ENCODE results near the gene SGCA. TPM values are rescaled to one million over a fixed set of nuclear protein-coding genes. Genes with fewer than 3 reads are reported as not detected.

SGCA gene
- total and polyA plus RNA-seq, 2 of the 13 experiments (the other 11 are each of a cell fraction or from before 2014, with no cell fraction given): not detected

GRCh38 chr17:50117202-50118051 is 48.4 kb upstream of the SGCA start (continued):
- TF ChIP-seq TCF7L2 (IDR thresholded peaks at IDR 0.05; ENCODE audit: low read depth, low read length) (no peak), IKZF4 (CRISPR knock-in tag; IDR thresholded peaks at IDR 0.05; ENCODE audit: borderline replicate concordance, low read depth, not compliant biosample characterization) (peak; percentile 82), ERF (CRISPR knock-in tag; IDR thresholded peaks at IDR 0.05) (peak; percentile 47; the same call in 1 of the 2 replicates), CREM (IDR thresholded peaks at IDR 0.05) (no peak), CREM (CRISPR knock-in tag; IDR thresholded peaks at IDR 0.05) (no peak), HES4 (CRISPR knock-in tag; IDR thresholded peaks at IDR 0.05; ENCODE audit: borderline replicate concordance) (no peak), MLX (CRISPR knock-in tag; IDR thresholded peaks at IDR 0.05) (no peak), MXD3 (CRISPR knock-in tag; IDR thresholded peaks at IDR 0.05) (0 out of 2 replicates have a peak, but pooled peaks have one; percentile 66), SNRNP70 (IDR thresholded peaks at IDR 0.05; ENCODE audit: low read depth, low read length) (no peak), DNMT1 (CRISPR knock-in tag; IDR thresholded peaks at IDR 0.05) (peak; percentile 62; the same call in 1 of the 2 replicates), ZKSCAN1 (IDR thresholded peaks at IDR 0.05; ENCODE audit: low read length) (peak; percentile 95), RELA (CRISPR knock-in tag; IDR thresholded peaks at IDR 0.05) (peak; percentile 58; the same call in 1 of the 2 replicates), ZSCAN30 (CRISPR knock-in tag; IDR thresholded peaks at IDR 0.05) (no peak), NKX3-1 (CRISPR knock-in tag; IDR thresholded peaks at IDR 0.05) (no peak), ZNF850 (CRISPR knock-in tag; conservative IDR thresholded peaks at IDR 0.05) (no peak)
- TF ChIP-seq, protein P1, sequence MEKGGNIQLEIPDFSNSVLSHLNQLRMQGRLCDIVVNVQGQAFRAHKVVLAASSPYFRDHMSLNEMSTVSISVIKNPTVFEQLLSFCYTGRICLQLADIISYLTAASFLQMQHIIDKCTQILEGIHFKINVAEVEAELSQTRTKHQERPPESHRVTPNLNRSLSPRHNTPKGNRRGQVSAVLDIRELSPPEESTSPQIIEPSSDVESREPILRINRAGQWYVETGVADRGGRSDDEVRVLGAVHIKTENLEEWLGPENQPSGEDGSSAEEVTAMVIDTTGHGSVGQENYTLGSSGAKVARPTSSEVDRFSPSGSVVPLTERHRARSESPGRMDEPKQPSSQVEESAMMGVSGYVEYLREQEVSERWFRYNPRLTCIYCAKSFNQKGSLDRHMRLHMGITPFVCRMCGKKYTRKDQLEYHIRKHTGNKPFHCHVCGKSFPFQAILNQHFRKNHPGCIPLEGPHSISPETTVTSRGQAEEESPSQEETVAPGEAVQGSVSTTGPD (CRISPR knock-in tag; IDR thresholded peaks at IDR 0.05): no peak
- TF ChIP-seq, protein P2, sequence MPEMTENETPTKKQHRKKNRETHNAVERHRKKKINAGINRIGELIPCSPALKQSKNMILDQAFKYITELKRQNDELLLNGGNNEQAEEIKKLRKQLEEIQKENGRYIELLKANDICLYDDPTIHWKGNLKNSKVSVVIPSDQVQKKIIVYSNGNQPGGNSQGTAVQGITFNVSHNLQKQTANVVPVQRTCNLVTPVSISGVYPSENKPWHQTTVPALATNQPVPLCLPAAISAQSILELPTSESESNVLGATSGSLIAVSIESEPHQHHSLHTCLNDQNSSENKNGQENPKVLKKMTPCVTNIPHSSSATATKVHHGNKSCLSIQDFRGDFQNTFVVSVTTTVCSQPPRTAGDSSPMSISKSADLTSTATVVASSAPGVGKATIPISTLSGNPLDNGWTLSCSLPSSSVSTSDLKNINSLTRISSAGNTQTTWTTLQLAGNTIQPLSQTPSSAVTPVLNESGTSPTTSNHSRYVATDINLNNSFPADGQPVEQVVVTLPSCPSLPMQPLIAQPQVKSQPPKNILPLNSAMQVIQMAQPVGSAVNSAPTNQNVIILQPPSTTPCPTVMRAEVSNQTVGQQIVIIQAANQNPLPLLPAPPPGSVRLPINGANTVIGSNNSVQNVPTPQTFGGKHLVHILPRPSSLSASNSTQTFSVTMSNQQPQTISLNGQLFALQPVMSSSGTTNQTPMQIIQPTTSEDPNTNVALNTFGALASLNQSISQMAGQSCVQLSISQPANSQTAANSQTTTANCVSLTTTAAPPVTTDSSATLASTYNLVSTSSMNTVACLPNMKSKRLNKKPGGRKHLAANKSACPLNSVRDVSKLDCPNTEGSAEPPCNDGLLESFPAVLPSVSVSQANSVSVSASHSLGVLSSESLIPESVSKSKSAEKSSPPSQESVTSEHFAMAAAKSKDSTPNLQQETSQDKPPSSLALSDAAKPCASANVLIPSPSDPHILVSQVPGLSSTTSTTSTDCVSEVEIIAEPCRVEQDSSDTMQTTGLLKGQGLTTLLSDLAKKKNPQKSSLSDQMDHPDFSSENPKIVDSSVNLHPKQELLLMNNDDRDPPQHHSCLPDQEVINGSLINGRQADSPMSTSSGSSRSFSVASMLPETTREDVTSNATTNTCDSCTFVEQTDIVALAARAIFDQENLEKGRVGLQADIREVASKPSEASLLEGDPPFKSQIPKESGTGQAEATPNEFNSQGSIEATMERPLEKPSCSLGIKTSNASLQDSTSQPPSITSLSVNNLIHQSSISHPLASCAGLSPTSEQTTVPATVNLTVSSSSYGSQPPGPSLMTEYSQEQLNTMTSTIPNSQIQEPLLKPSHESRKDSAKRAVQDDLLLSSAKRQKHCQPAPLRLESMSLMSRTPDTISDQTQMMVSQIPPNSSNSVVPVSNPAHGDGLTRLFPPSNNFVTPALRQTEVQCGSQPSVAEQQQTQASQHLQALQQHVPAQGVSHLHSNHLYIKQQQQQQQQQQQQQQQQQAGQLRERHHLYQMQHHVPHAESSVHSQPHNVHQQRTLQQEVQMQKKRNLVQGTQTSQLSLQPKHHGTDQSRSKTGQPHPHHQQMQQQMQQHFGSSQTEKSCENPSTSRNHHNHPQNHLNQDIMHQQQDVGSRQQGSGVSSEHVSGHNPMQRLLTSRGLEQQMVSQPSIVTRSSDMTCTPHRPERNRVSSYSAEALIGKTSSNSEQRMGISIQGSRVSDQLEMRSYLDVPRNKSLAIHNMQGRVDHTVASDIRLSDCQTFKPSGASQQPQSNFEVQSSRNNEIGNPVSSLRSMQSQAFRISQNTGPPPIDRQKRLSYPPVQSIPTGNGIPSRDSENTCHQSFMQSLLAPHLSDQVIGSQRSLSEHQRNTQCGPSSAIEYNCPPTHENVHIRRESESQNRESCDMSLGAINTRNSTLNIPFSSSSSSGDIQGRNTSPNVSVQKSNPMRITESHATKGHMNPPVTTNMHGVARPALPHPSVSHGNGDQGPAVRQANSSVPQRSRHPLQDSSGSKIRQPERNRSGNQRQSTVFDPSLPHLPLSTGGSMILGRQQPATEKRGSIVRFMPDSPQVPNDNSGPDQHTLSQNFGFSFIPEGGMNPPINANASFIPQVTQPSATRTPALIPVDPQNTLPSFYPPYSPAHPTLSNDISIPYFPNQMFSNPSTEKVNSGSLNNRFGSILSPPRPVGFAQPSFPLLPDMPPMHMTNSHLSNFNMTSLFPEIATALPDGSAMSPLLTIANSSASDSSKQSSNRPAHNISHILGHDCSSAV (CRISPR knock-in tag; IDR thresholded peaks at IDR 0.05; ENCODE audit: borderline replicate concordance): no peak
- TF ChIP-seq, protein P3, sequence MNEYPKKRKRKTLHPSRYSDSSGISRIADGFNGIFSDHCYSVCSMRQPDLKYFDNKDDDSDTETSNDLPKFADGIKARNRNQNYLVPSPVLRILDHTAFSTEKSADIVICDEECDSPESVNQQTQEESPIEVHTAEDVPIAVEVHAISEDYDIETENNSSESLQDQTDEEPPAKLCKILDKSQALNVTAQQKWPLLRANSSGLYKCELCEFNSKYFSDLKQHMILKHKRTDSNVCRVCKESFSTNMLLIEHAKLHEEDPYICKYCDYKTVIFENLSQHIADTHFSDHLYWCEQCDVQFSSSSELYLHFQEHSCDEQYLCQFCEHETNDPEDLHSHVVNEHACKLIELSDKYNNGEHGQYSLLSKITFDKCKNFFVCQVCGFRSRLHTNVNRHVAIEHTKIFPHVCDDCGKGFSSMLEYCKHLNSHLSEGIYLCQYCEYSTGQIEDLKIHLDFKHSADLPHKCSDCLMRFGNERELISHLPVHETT (CRISPR knock-in tag; conservative IDR thresholded peaks at IDR 0.05): no peak
